ENCODE data around the gene C1GALT1.

Gene C1GALT1

DNA sequence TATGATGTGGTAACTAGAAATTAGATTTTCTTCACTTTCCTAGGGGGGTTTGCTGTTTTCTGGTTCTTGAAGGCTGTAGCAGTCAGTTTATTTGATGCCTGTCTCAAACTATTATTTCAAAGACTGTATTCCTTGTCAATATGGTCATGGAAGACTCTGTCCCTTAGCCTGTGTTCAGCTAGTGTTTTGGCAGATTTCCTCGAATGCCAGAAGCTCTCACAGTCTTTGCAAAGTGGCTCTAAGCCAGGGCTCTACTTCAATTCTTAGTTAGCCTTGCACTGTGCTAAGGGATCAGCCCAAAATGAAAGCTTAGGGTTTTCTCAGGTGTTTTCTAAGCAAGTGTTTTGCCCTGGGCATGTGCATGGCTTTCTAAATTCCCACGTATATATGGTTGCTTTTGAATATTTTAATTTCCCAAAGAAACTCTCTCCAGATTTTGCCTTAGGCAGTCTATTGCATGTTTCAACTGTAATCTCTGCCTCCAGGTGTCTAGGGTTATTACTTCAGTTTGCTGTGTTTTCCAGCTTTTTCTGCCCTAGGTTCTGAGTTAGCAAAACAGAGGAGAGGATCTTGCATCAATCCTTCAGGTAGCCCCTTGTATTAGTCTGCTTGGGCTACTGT, 7.2 kb upstream of the C1GALT1 start:
- Histone ChIP-seq H3K4me1 (ENCODE audit: control insufficient read depth, insufficient read depth, low read length) (peaks cover 6% of the 10 kb centered on the region; the same call in 1 of the 2 replicates), H3K9me3 (ENCODE audit: control insufficient read depth, insufficient read depth, low read depth, low read length) (no peaks in the 10 kb centered on the region), H3K36me3 (ENCODE audit: control insufficient read depth in 2 of 2, insufficient read depth in 1 of 2, low read length in 2 of 2) (no peaks in the 10 kb centered on the region), H3K4me3 (ENCODE audit: low read depth, low read length) (no peak overlapping the region), H3K27ac (ENCODE audit: extremely low read depth, low read depth, low read length) (no peak overlapping the region)
- TF ChIP-seq BCL11A (tag by site-specific recombination; IDR thresholded peaks at IDR 0.05; ENCODE audit: low read depth) (no peak), SALL2 (tag by site-specific recombination; IDR thresholded peaks at IDR 0.05; ENCODE audit: borderline replicate concordance) (no peak), ZNF558 (tag by site-specific recombination; IDR thresholded peaks at IDR 0.05) (no peak), ZNF121 (tag by site-specific recombination; IDR thresholded peaks at IDR 0.05) (no peak), HOXC10 (CRISPR knock-in tag; IDR thresholded peaks at IDR 0.05) (no peak), ZNF785 (tag by site-specific recombination; IDR thresholded peaks at IDR 0.05) (no peak), FEZF1 (tag by site-specific recombination; IDR thresholded peaks at IDR 0.05) (no peak), SP2 (tag by site-specific recombination; IDR thresholded peaks at IDR 0.05) (no peak), ZNF146 (tag by site-specific recombination; IDR thresholded peaks at IDR 0.05) (no peak), MEIS1 (CRISPR knock-in tag; IDR thresholded peaks at IDR 0.05; ENCODE audit: borderline replicate concordance) (no peak), SP3 (tag by site-specific recombination; IDR thresholded peaks at IDR 0.05) (no peak), ZNF112 (tag by site-specific recombination; IDR thresholded peaks at IDR 0.05) (no peak), ZNF354C (tag by site-specific recombination; IDR thresholded peaks at IDR 0.05; ENCODE audit: borderline replicate concordance, low read depth) (no peak)
- POLR2A ChIA-PET, result no interaction called here
- CTCF ChIA-PET, result interaction anchor here (0.5 to 1.3 kb wide), 3 partner anchors 14 to 241 kb away, joined by 3 to 7 read pairs (median 3); no protein-coding TSS in a partner anchor

DNA sequence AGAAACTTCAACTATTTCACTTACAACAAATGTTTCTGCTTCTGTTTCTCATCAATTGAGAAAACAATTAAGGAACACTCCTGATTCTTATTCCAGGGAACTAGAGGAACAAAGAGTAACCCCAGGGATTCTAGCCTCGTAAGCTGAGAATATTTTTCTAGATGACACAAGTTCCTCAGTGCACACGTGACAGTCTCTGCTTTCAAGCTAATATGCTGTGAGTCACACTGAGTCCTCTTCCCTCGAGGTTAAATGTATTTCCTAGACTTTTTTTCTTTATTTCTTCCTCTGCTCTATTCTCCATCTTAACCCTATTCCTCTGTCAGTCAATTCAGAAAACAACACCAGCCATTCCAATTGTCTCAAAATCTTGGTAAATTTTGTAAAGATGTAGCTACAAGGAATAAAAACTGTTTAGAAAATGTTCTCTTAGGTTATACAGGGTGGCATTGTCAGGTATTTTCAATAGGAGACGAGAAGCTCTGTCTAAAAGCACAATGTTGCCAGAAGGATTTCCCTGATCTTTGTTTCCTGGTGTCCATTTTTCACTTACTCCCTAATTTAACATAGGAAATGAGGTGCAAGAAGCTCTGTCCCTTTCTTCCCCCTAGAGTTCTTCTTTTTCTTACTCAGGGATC, 5.8 kb upstream of the C1GALT1 start:
- Histone ChIP-seq H3K27ac (ENCODE audit: extremely low read depth, low read depth, low read length) (no peak overlapping the region), H3K4me3 (ENCODE audit: low read depth, low read length) (no peak overlapping the region), H3K36me3 (ENCODE audit: control insufficient read depth in 2 of 2, insufficient read depth in 1 of 2, low read length in 2 of 2) (no peaks in the 10 kb centered on the region), H3K9me3 (ENCODE audit: control insufficient read depth, insufficient read depth, low read depth, low read length) (no peaks in the 10 kb centered on the region), H3K4me1 (ENCODE audit: control insufficient read depth, insufficient read depth, low read length) (peaks cover 6% of the 10 kb centered on the region; the same call in 1 of the 2 replicates)
- CTCF ChIA-PET, result interaction anchor here (0.7 to 1.3 kb wide), 4 partner anchors 44 to 994 kb away, joined by 3 to 5 read pairs (median 3); no protein-coding TSS in a partner anchor
- TF ChIP-seq ZNF366 (tag by site-specific recombination; conservative IDR thresholded peaks at IDR 0.05) (peak; percentile 9; the same call in 1 of the 2 replicates), ZBTB48 (tag by site-specific recombination; IDR thresholded peaks at IDR 0.05) (no peak)
- POLR2A ChIA-PET, result no interaction called here

DNA sequence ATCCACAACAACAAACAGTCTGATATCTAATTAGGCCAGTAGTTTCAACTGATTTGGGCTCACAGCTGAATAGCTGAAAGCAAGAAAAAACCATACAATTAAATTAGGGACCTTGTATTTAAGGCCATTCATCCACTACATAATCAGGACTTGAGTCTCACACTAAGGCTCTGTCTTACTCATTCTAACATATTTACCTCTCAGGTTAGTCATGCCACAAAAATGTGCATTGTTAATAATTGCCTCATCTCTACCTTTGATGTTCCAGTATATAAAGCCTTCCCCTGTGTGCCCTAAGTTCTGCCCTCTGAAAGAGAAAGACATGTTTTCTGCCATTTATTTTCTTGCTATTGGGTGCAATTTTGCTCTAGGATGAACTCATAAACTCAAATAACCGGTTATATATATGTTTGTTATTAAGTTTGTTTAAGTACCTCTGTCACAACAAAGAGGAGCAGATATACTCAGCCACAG, 5.3 kb upstream of the C1GALT1 start:
- Histone ChIP-seq H3K4me3 (ENCODE audit: low read depth, low read length) (no peak overlapping the region), H3K9me3 (ENCODE audit: control insufficient read depth, insufficient read depth, low read depth, low read length) (no peaks in the 10 kb centered on the region), H3K36me3 (ENCODE audit: control insufficient read depth in 2 of 2, insufficient read depth in 1 of 2, low read length in 2 of 2) (no peaks in the 10 kb centered on the region), H3K4me1 (ENCODE audit: control insufficient read depth, insufficient read depth, low read length) (peaks cover 6% of the 10 kb centered on the region; the same call in 1 of the 2 replicates), H3K27ac (ENCODE audit: extremely low read depth, low read depth, low read length) (no peak overlapping the region)
- ChIA-PET CTCF (interaction anchor here (0.7 to 1.2 kb wide), 3 partner anchors 45 to 993 kb away, joined by 3 to 5 read pairs (median 3); no protein-coding TSS in a partner anchor), POLR2A (no interaction called here)
- no peak for TF ChIP-seq ZNF571 (tag by site-specific recombination; IDR thresholded peaks at IDR 0.05)
- TF ChIP-seq, protein P1, sequence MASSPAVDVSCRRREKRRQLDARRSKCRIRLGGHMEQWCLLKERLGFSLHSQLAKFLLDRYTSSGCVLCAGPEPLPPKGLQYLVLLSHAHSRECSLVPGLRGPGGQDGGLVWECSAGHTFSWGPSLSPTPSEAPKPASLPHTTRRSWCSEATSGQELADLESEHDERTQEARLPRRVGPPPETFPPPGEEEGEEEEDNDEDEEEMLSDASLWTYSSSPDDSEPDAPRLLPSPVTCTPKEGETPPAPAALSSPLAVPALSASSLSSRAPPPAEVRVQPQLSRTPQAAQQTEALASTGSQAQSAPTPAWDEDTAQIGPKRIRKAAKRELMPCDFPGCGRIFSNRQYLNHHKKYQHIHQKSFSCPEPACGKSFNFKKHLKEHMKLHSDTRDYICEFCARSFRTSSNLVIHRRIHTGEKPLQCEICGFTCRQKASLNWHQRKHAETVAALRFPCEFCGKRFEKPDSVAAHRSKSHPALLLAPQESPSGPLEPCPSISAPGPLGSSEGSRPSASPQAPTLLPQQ (tag by site-specific recombination; IDR thresholded peaks at IDR 0.05), result no peak
- no peak for TF ChIP-seq ZNF624 (tag by site-specific recombination; IDR thresholded peaks at IDR 0.05)
- TF ChIP-seq ZNF114 (tag by site-specific recombination; IDR thresholded peaks at IDR 0.05), result no peak
- no peak for TF ChIP-seq REPIN1 (tag by site-specific recombination; IDR thresholded peaks at IDR 0.05; ENCODE audit: low read depth)
- TF ChIP-seq ZNF654 (tag by site-specific recombination; IDR thresholded peaks at IDR 0.05; ENCODE audit: low read depth), result no peak
- no peak for TF ChIP-seq ZNF223 (tag by site-specific recombination; IDR thresholded peaks at IDR 0.05)
- TF ChIP-seq, protein P2, sequence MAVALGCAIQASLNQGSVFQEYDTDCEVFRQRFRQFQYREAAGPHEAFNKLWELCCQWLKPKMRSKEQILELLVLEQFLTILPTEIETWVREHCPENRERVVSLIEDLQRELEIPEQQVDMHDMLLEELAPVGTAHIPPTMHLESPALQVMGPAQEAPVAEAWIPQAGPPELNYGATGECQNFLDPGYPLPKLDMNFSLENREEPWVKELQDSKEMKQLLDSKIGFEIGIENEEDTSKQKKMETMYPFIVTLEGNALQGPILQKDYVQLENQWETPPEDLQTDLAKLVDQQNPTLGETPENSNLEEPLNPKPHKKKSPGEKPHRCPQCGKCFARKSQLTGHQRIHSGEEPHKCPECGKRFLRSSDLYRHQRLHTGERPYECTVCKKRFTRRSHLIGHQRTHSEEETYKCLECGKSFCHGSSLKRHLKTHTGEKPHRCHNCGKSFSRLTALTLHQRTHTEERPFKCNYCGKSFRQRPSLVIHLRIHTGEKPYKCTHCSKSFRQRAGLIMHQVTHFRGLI (tag by site-specific recombination; IDR thresholded peaks at IDR 0.05), result no peak
- TF ChIP-seq, protein P3, sequence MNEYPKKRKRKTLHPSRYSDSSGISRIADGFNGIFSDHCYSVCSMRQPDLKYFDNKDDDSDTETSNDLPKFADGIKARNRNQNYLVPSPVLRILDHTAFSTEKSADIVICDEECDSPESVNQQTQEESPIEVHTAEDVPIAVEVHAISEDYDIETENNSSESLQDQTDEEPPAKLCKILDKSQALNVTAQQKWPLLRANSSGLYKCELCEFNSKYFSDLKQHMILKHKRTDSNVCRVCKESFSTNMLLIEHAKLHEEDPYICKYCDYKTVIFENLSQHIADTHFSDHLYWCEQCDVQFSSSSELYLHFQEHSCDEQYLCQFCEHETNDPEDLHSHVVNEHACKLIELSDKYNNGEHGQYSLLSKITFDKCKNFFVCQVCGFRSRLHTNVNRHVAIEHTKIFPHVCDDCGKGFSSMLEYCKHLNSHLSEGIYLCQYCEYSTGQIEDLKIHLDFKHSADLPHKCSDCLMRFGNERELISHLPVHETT (tag by site-specific recombination; IDR thresholded peaks at IDR 0.05), result peak; percentile 46; the same call in 1 of the 2 replicates
- no peak for TF ChIP-seq ZBTB17 (tag by site-specific recombination; IDR thresholded peaks at IDR 0.05)
- TF ChIP-seq ZNF19 (tag by site-specific recombination; IDR thresholded peaks at IDR 0.05; ENCODE audit: low read depth), result no peak
- TF ChIP-seq ZFP3 (tag by site-specific recombination; IDR thresholded peaks at IDR 0.05; ENCODE audit: low read depth), result no peak
- 0 out of 2 replicates have a peak, but pooled peaks have one; percentile 15 for TF ChIP-seq TCF7L2 (IDR thresholded peaks at IDR 0.05; ENCODE audit: borderline replicate concordance, low read depth, low read length)
- no peak for TF ChIP-seq ZNF521 (tag by site-specific recombination; IDR thresholded peaks at IDR 0.05)

Data from HEK293 (cell line).